Femur (tissue), 1 donor: ENCODE results near the gene CFB.
"Not testable (repeated sequence)": the region's sequence is repeated elsewhere in the genome, so short reads cannot be mapped to it uniquely, and the experiment has no call there.

Experiments used
- DNase-seq: peaks from one replicate; pipeline ENCODE4 v3.0.0-alpha.2; 2017

The CFB gene

DNA sequence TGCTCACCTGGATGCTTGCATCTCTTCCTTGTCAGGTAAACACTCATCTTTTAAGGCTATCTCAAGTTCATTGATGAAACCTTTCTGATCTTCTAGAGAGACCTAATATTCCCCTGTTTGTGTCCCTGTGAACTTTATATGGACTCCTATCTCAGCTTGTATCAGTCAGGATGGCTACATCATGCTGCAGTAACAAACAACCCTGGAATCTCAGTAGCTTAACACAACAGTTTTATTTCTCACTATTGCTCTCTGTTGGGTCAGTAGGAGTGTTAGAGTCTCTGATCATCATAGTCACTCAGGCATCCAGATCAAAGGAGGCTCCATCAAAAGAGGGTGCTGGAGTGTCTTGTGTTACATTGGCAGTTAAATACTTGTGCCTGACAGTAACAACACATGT lies 30.5 kb upstream of the CFB start:
- no peak for DNase-seq

DNA sequence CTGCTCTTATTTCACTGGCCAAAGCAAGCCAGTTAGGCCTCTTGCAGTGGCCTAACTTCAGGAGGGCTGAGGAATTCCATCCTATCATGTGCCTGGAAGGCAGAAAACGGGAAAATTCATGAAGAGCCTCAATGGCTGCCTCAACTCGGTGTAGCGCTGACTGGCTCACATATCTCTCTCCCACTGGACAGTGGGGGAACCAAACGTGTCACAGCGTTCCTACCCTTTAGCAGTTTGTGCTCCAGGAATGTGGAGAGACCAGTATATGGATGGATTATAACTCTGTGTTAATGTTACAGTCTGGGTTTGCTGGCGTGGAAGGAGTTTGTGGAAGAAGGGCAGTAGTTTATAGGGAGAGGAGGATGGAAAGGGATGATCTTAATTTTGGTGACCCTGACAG lies 30.1 kb upstream of the CFB start:
- no peak for DNase-seq

DNA sequence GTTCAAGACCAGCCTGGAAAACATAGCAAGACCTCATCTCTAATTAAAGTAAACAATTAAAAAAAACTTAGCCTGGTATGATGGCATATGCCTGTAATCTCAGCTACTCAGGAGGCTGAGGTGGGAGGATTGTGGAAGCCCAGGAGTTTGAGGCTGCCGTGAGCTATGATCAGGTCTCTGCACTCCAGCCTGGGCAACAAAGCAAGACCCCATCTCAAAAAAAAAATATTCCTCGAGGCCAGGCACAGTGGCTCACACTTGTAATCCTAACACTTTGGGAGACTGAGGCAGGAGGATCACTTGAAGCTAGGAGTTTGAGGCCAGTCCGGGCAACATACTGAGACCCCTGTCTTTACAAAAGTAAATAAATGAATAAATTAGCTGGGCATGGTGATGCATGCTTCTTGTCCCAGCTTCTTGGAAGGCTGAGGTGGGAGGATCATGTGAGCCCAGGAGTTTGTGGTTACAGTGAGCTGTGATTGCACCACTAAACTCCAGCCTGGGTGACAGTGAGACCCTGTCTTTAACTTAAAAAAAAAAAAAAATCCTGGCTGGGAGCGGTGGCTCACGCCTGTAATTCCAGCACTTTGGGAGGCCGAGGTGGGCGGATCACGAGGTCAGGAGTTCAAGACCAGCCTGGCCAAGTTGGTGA lies 27.7 kb upstream of the CFB start:
- no peak for DNase-seq

DNA sequence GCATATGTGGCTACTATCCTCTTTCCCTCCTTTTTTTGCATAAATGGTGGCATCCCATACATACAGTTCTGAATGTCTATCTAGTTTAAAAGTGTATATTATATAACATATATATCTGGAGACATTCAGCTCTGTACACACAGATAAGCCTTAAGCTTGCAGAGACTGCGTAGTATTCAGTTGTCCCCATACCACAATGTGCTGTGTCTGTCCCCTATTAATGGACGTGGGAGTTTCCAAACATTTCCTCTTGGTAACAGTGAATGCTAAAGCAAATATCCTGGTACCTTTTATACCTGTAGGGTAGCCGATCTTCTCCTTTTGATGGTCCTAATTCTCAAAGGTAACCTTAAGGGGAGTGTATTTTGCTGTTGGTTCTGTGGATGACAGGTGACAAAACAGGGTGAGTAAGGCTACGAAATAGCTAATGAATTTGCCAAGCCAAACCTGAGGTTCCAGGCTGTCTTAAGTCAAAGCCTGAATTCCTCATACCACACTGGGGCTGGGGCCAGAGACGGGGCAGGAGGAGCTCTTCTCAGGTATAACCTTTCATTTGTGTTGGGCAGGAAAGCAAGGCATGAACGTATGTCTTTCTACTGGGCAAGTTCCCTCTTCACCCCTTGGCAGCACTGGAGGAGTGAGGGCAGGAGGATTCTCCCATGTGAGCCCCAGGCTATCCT lies 26.1 kb upstream of the CFB start:
- no peak for DNase-seq

DNA sequence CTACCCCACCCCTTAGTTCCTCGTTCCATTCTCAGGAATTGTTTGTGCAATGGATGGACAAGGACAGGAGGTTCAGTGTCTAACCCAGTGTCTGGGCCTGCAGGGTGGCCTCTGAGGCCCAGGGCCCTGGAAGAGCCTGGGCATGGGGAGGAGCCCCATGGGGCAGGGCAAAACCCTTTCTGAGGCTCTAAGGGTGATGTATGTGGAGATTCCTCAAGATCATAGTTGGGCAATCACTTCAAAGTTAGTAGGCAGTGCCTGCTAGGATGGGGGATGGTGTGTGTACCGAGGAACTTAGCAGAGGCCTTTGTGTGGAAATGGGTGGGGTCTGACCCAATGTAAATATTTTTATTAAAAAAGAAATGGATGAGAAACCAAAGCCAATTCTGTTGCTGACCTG lies 25.1 kb upstream of the CFB start:
- DNase-seq = no peak

DNA sequence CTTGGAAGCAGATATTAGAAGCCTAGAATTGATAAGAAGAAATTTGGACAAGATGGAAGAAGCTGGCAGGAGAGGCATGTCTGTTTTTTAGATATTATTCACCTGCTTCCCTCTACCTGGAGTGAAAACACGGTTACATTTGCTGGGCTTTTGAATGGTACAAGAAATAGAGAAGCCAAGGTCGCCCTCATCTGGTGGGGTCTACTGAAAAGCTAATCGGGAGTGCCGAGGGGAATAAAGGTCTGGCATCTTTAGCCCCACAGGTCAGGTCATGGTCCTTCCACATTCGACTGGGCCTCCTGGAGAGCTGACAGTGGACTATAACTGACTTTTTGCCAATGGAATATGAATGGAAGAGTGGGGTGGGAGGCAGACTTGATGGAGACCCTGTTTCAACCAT lies 23.0 kb upstream of the CFB start:
- no peak for DNase-seq

DNA sequence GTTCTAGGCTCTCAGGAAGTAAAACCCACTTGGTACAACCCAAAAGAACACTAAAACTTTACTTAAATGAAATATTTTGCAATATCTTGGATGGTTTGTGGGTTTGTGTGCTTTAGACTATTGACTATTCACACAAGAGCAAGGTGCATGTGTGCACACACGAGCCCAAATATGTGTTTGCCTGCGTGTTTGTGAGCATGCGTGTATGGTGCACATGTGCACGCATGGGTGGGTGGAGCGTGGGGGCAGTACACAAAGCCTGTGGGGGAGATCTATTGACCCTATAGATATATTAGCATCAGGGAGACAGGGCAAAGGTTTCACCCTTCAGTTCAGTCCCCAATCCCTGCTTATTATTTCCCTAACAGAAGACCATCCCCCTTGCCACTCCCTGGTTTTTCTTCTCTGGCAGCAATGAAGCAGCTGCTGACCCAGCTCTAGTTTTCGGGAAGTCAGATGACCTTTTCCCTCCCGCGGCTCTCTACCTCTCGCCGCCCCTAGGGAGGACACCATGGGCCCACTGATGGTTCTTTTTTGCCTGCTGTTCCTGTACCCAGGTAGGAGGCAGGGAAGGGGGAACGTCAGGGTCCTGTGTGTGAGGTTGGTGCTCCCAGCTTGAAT lies 18.5 kb upstream of the CFB start, which contains the start of gene C2:
TSS of gene C2 (plus strand) at position 476 of the 621 bp plus-strand sequence. CDS start at position 512, 36 bp downstream.
- no peak for DNase-seq

DNA sequence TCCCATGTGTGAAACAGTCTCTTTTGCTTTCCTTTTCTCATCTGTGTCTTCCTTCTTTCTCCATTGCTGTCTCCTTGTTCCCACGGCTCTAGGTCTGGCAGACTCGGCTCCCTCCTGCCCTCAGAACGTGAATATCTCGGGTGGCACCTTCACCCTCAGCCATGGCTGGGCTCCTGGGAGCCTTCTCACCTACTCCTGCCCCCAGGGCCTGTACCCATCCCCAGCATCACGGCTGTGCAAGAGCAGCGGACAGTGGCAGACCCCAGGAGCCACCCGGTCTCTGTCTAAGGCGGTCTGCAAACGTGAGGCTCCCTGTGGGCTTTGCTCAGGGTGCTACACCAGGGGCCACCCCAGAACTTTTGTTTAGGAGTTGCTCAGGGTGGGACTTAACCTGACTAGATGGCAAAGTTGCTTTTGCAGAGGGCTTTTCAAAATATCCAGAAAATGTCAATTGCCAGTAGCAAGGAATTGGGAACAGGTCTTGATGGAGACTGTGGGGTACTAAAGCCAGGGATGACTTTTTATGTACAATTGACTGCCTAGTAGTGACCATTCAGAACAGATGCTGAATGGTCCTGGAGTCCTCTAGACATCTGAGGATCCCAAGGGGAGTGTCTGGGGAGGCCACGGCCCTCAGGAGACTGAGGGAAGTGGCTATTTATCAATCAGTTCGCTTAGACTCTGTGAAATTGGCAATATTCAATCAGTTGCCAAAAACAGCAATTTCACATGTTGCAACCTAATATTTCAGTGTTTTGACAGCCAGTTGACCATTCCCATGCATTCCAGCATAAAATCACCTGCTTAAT lies 17.8 kb upstream of the CFB start:
- DNase-seq = no peak

DNA sequence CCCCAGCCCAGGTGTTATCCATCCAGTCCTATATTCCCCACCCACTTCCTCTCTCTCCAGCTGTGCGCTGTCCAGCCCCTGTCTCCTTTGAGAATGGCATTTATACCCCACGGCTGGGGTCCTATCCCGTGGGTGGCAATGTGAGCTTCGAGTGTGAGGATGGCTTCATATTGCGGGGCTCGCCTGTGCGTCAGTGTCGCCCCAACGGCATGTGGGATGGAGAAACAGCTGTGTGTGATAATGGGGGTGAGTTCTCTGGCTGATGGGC lies 17.3 kb upstream of the CFB start:
- DNase-seq = no peak

DNA sequence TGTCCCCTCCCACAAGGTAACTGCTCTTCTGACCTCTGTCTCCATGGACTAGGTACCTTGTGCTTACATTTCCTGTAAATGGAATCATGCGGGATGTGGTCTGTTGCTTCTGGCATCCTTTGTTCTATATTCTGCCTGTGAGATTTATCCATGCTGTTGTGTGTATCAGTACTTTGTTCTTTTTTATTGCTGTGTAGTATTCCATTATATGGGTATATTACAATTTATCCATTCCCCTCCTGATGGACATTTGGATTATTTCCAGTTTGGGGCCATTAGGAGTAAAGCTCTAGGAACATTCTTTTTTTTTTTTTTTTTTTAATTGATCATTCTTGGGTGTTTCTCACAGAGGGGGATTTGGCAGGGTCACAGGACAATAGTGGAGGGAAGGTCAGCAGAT lies 14.9 kb upstream of the CFB start:
- no peak for DNase-seq

DNA sequence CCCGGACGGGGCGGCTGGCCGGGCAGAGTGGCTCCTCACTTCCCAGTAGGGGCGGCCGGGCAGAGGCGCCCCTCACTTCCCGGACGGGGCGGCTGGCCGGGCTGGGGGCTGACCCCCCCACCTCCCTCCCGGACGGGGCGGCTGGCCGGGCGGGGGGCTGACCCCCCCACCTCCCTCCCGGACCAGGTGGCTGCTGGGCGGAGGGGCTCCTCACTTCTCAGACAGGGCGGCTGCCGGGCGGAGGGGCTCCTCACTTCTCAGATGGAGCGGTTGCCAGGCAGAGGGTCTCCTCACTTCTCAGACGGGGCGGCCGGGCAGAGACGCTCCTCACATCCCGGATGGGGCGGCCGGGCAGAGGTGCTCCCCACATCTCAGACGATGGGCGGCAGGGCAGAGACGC lies 13.8 kb upstream of the CFB start:
- not testable (repeated sequence) for DNase-seq

DNA sequence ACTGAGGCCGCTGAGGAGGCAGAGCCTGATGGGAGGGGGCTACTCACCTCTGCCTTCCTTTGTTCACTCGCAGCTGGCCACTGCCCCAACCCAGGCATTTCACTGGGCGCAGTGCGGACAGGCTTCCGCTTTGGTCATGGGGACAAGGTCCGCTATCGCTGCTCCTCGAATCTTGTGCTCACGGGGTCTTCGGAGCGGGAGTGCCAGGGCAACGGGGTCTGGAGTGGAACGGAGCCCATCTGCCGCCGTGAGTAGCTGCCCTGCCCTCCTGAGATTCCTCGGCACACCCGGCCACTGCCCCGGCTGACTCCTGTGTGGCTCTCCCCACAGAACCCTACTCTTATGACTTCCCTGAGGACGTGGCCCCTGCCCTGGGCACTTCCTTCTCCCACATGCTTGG lies 12.4 kb upstream of the CFB start:
- DNase-seq = no peak

DNA sequence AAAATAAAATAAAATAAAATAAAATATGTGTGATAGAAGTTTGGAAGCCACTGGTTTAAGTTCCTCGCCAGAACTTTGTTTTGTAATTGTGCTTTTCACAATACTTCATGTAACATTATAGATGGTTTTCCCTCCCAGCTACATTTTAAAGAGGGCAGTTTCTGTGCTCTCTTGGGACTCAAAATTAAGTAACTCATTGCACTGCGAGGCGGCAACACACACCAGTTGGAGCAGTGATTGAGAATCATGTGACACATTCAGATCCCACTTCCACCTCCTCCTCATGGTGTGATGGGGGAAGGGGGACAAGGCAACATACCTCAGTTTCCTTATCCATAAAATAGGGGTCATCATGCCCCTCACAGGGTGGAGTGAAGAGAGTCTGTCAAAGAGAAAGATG lies 10.9 kb upstream of the CFB start:
- DNase-seq = no peak

DNA sequence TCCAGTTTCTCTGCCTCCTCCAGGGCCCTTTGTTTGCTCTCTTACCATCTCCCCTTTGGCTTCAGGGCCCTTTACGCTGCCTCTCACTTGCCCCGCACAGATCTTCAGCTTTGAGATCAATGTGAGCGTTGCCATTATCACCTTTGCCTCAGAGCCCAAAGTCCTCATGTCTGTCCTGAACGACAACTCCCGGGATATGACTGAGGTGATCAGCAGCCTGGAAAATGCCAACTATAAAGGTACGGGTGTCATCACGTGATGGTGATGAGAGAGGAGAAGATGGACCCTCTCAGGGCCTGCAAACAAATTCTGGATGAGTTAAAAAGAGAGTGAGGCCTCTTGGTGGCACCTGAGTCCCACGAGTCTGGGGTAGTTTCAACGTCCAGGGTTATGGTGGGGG lies 10.1 kb upstream of the CFB start:
- DNase-seq = no peak

DNA sequence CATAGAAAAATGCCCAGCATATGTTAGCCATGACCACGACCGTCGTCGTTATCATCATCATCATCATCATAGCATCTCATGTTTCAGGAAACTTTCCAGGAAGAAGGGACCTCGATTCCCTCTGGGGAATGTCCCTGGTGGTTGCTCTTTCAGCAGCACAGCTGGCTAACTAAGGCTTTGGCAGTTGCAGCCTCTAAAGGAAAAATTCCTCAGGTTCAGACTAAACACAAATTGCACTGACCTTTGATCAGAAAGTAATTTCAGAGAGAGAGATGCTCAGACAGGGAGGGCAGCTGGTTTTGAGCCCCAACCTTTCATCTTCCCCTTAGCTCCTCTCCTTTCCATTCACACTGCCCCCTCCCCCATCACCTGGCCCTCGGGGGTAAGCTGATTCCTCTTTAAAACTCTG lies 5.6 kb upstream of the CFB start:
- no peak for DNase-seq

DNA sequence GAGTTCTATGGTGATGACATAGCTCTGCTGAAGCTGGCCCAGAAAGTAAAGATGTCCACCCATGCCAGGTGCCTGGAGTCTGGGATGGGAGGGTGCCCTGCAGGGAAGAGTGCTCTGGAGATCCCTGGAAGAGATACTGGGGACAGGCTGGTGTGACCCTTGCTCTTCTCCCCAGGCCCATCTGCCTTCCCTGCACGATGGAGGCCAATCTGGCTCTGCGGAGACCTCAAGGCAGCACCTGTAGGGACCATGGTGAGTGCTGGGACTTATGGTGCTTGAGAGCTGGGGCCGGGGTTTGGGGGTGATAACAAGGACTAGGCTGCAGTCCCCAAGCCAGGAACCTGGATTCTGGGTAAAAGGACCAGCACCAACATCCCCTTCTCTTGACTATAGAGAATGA lies 2.2 kb upstream of the CFB start:
- DNase-seq = no peak

DNA sequence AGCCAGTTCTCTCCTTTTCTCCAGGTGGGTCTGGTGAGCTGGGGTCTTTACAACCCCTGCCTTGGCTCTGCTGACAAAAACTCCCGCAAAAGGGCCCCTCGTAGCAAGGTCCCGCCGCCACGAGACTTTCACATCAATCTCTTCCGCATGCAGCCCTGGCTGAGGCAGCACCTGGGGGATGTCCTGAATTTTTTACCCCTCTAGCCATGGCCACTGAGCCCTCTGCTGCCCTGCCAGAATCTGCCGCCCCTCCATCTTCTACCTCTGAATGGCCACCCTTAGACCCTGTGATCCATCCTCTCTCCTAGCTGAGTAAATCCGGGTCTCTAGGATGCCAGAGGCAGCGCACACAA lies 765 bp upstream of the CFB start:
- no peak for DNase-seq

DNA sequence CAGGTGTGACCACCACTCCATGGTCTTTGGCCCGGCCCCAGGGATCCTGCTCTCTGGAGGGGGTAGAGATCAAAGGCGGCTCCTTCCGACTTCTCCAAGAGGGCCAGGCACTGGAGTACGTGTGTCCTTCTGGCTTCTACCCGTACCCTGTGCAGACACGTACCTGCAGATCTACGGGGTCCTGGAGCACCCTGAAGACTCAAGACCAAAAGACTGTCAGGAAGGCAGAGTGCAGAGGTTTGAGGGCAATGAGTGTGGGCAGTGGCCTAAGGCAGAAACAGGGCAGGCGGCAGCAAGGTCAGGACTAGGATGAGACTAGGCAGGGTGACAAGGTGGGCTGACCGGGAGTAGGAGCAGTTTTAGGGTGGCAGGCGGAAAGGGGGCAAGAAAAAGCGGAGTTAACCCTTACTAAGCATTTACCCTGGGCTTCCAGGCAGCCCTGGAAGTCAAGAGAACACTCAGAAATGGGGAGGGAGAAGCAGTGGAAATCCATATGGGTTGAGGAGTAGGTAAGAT lies 533 bp downstream of the CFB start:
- DNase-seq = no peak

DNA sequence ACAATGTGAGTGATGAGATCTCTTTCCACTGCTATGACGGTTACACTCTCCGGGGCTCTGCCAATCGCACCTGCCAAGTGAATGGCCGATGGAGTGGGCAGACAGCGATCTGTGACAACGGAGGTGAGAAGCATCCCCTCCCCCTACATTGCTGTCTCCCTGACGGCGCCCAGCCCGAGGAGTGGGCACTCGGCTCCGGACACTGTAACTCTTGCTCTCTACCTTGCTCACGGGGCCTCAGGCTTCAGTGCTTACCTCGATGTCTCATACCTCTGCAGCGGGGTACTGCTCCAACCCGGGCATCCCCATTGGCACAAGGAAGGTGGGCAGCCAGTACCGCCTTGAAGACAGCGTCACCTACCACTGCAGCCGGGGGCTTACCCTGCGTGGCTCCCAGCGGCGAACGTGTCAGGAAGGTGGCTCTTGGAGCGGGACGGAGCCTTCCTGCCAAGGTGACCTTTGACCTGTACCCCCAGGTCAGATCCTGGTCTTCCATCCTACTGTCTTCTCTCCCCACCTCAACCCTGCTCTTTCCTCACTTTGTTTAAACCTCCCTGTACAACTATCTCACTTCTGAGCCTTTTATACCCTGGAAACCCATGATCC lies 1.3 kb downstream of the CFB start:
- DNase-seq = no peak

DNA sequence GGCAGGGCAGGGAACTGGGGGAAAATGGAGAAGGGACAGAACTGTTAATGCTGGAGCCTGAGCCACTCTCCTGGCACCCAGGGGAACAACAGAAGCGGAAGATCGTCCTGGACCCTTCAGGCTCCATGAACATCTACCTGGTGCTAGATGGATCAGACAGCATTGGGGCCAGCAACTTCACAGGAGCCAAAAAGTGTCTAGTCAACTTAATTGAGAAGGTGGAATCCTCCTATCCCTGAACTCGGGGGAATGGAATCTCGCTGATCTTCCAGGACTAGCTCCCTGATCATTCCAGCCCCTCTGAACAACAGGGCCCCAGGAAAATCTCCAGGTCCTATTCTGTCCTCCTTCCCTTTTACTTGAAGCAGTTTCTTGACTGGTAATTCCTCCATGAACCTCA lies 2.0 kb downstream of the CFB start:
- no peak for DNase-seq

DNA sequence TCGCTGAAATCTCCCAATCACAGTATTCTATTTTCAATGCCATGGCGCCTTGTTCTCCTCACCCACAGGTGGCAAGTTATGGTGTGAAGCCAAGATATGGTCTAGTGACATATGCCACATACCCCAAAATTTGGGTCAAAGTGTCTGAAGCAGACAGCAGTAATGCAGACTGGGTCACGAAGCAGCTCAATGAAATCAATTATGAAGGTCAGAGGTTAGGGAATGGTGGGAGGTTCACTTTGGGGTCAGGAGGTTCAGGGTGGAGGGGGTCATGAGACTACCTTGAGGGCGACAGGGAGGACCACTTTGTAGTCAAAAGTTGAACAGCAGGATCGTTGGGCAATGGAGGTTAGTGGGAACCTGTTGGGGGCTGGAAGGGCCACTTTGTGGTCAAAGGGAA lies 2.4 kb downstream of the CFB start:
- no peak for DNase-seq

DNA sequence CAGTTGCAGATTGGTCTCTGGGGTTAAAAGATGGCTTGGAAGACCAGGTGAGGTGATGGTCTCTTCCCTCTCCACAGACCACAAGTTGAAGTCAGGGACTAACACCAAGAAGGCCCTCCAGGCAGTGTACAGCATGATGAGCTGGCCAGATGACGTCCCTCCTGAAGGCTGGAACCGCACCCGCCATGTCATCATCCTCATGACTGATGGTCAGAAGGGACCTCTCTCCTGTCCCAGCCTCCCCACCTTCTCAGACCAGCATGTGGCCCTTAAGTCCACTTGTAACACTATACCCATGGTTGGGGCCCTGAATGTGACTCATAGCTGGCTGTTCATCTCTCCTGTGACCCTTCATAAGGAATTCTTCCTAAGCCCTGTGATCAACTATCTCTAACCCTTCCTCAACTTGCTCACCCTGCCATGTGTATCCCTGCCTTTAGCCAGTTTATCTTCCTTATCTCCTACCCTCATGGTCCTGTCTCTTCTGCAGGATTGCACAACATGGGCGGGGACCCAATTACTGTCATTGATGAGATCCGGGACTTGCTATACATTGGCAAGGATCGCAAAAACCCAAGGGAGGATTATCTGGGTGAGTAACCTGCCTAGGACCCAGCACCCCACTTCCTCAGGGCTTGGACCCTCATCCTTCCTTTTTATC lies 3.0 kb downstream of the CFB start:
- DNase-seq = no peak
